ENCODE results near the gene ATP11C. TPM values are rescaled to one million over a fixed set of nuclear protein-coding genes. Genes with fewer than 3 reads are reported as not detected.

The ATP11C gene
- total and polyA plus RNA-seq, 4 donors: 2.6 to 23.5 (median 10.0) TPM

DNA sequence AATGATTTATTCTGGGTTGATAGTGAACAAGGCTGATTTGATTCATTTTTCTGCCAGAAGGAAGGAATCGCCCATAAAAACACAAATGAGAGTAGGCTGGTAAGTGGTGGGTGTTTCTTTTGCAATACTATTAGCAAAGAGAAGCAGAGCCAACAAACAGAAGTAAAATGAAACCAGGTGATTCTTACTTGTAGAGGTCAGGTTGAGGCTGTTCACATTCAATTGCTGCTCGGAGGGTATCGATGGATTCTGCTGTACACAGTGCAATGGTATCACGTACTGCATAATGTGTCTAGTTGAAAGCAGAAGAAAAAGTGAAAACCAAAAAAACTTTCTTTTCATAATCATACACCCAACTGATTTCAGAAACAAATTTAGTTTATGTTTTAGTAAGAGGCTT is 130.8 kb downstream of the ATP11C start:
- Histone ChIP-seq H3K9me3 (ENCODE audit: control insufficient read depth in 4 of 4, insufficient read depth in 3 of 4, low read length in 3 of 4) (no peaks in the 10 kb centered on the region), H3K4me3 (no peak overlapping the region), H3K36me3 (ENCODE audit: control insufficient read depth in 4 of 4, insufficient read depth in 4 of 4, low read length in 4 of 4) (peaks cover 2 to 4% (median 3%) of the 10 kb centered on the region in 4 donors), H3K4me1 (ENCODE audit: control insufficient read depth in 5 of 5, insufficient read depth in 5 of 5, low read length in 5 of 5) (no peaks in the 10 kb centered on the region), H3K27me3 (ENCODE audit: control insufficient read depth in 3 of 3, insufficient read depth in 3 of 3, low read length in 2 of 3) (peaks cover 0 to 9% (median 0%) of the 10 kb centered on the region in 3 donors), H3K27ac (ENCODE audit: low read depth in 1 of 2, low read length in 1 of 2) (no peak overlapping the region), H3K9ac (ENCODE audit: insufficient read depth in 1 of 2, low read length in 2 of 2) (no peak overlapping the region)
- WGBS, 2 donors: 88 to 99% methylated on average over 4 of the region's 4 CpGs
- ATAC-seq (ENCODE audit: insufficient read depth, low FRiP score) (no peak), DNase-seq (no peak)
- TF ChIP-seq, protein P1, sequence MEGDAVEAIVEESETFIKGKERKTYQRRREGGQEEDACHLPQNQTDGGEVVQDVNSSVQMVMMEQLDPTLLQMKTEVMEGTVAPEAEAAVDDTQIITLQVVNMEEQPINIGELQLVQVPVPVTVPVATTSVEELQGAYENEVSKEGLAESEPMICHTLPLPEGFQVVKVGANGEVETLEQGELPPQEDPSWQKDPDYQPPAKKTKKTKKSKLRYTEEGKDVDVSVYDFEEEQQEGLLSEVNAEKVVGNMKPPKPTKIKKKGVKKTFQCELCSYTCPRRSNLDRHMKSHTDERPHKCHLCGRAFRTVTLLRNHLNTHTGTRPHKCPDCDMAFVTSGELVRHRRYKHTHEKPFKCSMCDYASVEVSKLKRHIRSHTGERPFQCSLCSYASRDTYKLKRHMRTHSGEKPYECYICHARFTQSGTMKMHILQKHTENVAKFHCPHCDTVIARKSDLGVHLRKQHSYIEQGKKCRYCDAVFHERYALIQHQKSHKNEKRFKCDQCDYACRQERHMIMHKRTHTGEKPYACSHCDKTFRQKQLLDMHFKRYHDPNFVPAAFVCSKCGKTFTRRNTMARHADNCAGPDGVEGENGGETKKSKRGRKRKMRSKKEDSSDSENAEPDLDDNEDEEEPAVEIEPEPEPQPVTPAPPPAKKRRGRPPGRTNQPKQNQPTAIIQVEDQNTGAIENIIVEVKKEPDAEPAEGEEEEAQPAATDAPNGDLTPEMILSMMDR (IDR thresholded peaks at IDR 0.05; ENCODE audit: control extremely low read depth, extremely low read depth): no peak

DNA sequence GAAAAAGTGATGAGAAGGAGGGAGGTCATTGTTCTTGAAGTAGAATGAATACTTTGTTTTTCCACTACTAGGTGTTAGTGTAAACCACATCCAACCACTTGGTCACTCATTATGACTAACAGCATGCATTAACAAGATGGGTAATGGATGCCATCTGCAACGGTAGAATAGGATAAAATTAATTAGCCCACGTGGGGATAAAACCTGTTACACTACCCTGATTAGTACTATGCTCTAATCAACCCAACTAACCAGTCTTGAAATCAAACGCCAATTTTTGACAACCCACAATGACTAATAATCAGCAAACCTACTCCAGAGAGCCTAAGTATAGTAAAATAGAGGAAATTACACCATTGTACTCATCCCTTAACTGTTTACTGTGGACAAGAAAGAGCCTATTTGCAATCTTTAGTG is 131.4 kb downstream of the ATP11C start:
- Histone ChIP-seq H3K27ac (ENCODE audit: low read depth in 1 of 2, low read length in 1 of 2) (no peak overlapping the region), H3K4me1 (ENCODE audit: control insufficient read depth in 5 of 5, insufficient read depth in 5 of 5, low read length in 5 of 5) (no peaks in the 10 kb centered on the region), H3K36me3 (ENCODE audit: control insufficient read depth in 4 of 4, insufficient read depth in 4 of 4, low read length in 4 of 4) (peaks cover 2 to 4% (median 3%) of the 10 kb centered on the region in 4 donors), H3K9ac (ENCODE audit: insufficient read depth in 1 of 2, low read length in 2 of 2) (no peak overlapping the region), H3K9me3 (ENCODE audit: control insufficient read depth in 4 of 4, insufficient read depth in 3 of 4, low read length in 3 of 4) (no peaks in the 10 kb centered on the region), H3K27me3 (ENCODE audit: control insufficient read depth in 3 of 3, insufficient read depth in 3 of 3, low read length in 2 of 3) (peaks cover 0 to 9% (median 0%) of the 10 kb centered on the region in 3 donors), H3K4me3 (no peak overlapping the region)
- DNase-seq (no peak), ATAC-seq (ENCODE audit: insufficient read depth, low FRiP score) (no peak)
- WGBS, 2 donors: 65 to 90% methylated on average over 3 of the region's 3 CpGs
- TF ChIP-seq, protein P1 (IDR thresholded peaks at IDR 0.05; ENCODE audit: control extremely low read depth, extremely low read depth): no peak

DNA sequence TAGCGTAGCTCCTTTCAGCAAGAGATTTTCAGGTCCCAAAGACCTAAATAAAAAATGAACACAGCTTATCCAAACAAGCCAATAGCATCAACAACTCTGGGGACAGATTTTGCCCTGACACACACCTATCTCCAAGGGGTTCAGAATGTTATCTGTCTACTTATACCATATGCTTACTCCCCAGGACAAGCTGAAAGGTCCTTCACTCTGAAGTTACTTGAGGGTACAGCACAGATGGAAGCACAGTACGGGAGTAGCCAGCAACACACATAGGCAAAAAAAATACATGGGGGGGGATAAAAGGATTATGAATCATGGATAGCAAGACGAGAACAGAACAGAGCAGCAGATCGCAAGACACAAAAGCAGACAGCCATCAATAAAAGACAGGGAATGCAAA is 134.2 kb downstream of the ATP11C start:
- WGBS, 2 donors: 87 to 94% methylated on average over 4 of the region's 4 CpGs
- H3K4me1 ChIP-seq (ENCODE audit: control insufficient read depth in 5 of 5, insufficient read depth in 5 of 5, low read length in 5 of 5): no peaks in the 10 kb centered on the region

More for the DNA sequence above, 134.2 kb downstream of the ATP11C start:
- Histone ChIP-seq H3K27me3 (ENCODE audit: control insufficient read depth in 3 of 3, insufficient read depth in 3 of 3, low read length in 2 of 3) (peaks cover 0 to 7% (median 0%) of the 10 kb centered on the region in 3 donors), H3K9me3 (ENCODE audit: control insufficient read depth in 4 of 4, insufficient read depth in 3 of 4, low read length in 3 of 4) (no peaks in the 10 kb centered on the region), H3K4me3 (no peak overlapping the region), H3K27ac (ENCODE audit: low read depth in 1 of 2, low read length in 1 of 2) (no peak overlapping the region), H3K36me3 (ENCODE audit: control insufficient read depth in 4 of 4, insufficient read depth in 4 of 4, low read length in 4 of 4) (peaks cover 2 to 4% (median 3%) of the 10 kb centered on the region in 4 donors), H3K9ac (ENCODE audit: insufficient read depth in 1 of 2, low read length in 2 of 2) (no peak overlapping the region)
- DNase-seq: no peak
- ATAC-seq (ENCODE audit: insufficient read depth, low FRiP score): no peak
- TF ChIP-seq, protein P1 (IDR thresholded peaks at IDR 0.05; ENCODE audit: control extremely low read depth, extremely low read depth): no peak

All from lung (tissue), 12 donors.